Measurements from ENCODE around the gene MBD3.
A peak's percentile ranks its signal among the peaks of the same experiment; 100 is the strongest.
"Not testable (repeated sequence)": the region's sequence is repeated elsewhere in the genome, so short reads cannot be mapped to it uniquely, and the experiment has no call there.

MBD3 gene, protein sequence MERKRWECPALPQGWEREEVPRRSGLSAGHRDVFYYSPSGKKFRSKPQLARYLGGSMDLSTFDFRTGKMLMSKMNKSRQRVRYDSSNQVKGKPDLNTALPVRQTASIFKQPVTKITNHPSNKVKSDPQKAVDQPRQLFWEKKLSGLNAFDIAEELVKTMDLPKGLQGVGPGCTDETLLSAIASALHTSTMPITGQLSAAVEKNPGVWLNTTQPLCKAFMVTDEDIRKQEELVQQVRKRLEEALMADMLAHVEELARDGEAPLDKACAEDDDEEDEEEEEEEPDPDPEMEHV

GRCh38 chr19:1592755-1593500 lies at the start of gene MBD3:
MBD3 (minus strand) TSS chr19:1592865; CDS start chr19:1592631, 234 bp downstream.
- peak; percentile 93 for DNase-seq

DNA sequence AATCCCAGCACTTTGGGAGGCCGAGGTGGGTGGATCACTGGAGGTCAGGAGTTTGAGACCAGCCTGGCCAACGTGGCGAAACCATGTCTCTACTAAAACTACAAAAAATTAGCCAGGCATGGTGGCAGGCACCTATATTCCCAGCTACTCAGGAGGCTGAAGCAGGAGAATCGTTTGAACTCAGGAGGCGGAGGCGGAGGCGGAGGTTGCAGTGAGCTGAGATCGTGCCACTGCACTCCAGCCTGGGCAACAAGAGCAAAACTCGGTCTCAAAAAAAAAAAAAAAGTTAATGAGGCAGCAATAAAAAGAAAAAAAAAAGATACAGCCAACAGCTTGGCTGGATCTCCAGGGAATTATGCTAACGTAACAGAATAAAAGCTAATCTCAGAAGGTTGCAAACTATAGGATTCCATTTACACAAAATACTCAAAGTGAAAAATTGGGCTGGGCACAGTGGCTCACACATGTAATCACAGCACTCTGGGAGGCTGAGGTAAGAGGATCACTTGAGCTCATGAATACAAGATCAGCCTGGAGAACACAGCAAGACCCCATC lies 48.3 kb upstream of the MBD3 start:
- DNase-seq = not testable (repeated sequence)

- no peak for DNase-seq
Measured at GRCh38 chr19:1636325-1637236, 43.9 kb upstream of the MBD3 start.

- no peak for DNase-seq
Measured at GRCh38 chr19:1634938-1635243, 42.2 kb upstream of the MBD3 start.

- no peak for DNase-seq
Measured at GRCh38 chr19:1634242-1634937, 41.7 kb upstream of the MBD3 start.

- DNase-seq = no peak
Measured at GRCh38 chr19:1633269-1633826, 40.7 kb upstream of the MBD3 start.

DNA sequence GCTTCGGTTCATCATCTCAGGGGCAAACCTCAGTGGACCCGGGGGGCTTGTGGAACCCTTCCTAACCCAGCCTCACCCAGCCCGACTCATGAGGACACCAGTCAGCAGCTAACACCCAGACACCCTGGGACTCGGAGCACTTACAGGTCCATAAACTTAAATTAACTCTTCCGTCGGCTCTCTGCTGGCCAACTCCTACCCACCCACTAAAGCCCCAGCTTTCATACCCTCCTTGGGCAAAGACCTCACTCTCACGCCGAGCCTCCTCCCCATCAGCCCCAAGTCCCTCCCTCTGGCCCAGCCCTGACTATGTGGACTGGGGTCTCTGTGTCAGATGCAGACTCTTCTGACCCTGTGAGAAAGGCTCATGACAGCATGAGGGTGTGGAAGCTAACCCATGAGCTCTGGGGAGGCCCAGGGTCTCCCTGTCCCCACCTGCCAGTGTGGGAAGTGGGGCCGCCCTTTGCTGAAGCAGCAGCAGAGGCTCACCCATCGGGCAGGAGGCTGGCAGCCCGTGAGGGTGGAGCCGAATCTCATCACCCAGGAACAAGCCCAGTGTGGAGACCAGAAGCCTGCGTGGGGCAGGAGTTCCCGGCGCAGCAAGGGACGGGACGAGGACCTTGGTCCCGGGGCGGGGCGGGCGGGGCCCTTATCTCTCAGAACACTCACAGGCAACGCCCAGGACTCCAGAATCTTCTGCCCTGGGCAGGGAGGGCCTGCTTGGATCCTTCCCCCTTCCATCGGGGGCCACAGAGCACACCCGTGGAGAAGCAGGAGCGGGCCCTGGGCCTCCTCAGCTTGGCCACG lies 40.0 kb upstream of the MBD3 start:
- no peak for DNase-seq

DNA sequence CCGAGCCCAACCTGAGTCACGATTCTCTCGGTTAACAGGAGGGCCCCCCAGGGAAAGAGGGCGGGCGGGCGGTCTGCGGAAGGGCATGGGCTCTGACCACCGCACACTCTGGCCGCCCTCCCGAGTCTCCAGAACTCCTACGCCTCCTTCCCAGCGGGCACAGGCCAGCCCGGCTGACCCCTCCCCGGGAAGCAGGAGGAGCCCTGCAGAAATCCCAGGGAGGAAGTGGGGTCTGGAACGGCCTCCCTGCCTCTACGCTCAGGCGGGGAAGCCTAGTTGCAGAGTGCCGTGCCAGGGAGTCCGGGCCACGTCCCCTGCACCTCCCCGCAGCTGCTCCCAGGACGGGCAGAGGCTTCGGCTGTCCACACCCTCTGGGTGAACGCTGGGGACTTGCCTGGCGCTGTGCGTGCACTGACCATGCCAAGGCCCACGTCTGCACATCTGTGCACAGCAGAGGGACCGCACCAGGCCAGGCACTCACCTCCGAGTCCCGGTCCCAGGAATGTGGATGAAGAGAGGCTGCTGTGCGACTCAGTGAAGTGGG lies 39.0 kb upstream of the MBD3 start:
- no peak for DNase-seq

GRCh38 chr19:1630811-1631210 lies 38.1 kb upstream of the MBD3 start:
- no peak for DNase-seq

- DNase-seq = no peak
Measured at GRCh38 chr19:1630012-1630411, 37.3 kb upstream of the MBD3 start.

DNA sequence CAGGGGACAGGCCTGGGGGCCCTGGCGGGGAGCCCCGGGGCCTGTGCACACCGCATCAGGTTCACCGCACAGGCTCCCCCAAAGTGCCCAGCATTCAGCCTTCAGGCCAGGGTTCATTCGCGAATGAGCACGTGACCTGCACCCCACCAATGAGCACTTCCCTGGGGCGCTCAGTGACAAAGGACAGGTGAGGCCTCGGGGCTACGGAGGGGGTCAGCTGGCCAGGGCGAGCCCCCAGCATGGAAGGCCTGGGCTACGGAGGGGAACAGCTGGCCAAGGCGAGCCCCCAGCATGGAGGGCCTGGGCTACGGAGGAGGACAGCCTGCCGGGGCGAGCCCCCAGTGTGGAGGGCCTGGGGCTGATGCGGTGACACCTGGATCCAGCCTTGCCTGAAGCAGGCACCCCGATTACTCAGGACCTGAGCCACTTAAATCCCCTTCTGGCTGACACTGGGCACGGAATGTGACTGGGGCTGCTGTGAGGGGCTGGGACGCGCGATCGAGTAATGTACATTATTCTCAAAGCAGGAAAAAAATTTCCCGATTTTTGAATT lies 36.7 kb upstream of the MBD3 start:
- no peak for DNase-seq

DNA sequence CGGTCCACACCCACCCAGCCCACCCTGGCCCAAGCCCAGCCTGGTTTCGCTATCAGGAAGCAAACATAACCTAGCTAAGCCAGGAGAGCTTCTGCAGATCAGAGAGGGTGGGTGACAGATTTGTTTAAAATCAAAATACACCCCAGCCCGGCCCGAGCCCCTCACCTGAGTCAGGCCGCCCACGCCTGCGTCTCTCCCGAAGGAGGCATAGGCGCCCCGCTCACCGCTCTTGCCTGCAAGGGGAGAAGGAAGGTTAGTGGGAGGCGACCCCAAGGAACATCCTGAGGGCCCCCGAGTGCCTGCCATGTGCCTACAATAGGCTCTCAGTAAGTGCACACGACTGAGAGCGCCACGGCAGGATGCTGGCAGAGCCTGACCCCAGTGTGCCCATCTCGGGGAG lies 34.5 kb upstream of the MBD3 start:
- no peak for DNase-seq

DNA sequence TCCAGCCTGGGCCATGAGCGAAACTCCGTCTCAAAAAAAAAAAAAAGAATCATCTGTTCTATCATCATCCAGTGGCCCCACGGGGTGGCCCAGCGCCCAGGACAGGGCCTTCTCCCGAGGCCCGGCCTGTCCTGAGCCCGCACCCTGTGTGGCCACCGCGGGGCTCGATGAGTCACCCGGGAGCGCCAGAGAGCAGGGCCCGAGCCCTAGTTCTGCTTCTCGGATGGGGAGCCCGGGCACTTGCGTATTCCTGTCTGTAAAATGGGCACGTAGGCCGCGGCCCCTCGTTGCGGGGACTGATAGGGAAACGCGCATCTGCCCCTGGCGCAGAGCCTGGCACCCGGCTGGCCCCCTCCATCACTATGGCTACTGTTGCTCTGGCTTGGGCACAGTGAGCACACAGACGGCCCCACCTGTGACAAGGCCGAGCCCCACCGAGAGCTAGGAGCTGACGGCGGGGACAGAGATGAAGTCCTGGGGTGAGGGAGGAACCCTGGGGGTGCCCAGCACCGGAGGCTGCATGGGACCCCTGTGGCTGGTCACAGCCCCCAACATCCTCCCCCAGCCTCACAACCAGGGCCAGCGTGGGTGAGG lies 33.8 kb upstream of the MBD3 start:
- no peak for DNase-seq

- DNase-seq = peak; percentile 9
Measured at GRCh38 chr19:1624458-1624857, 31.8 kb upstream of the MBD3 start.

- no peak for DNase-seq
Measured at GRCh38 chr19:1622541-1622940, 29.9 kb upstream of the MBD3 start.

GRCh38 chr19:1622007-1622406 lies 29.3 kb upstream of the MBD3 start:
- DNase-seq = no peak

DNA sequence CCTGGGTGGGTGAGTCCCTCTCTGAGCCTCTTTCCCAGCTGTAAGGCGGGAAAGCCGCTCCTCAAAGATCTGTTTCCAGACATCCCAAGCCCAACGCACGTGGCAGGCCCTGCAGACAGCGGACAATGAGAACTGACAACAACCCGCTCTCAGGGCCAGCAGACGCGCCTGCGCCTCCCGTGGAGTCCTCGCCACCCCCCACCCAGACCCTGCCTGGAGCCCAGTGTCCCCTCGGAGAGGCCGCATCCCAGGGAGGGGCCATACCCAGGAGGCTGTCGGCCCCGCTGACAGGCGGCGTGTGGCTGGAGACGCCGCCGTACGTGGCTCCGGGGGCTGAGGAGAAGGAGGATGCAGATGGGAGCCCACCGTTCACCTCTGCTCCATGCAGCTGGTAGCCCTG lies 28.9 kb upstream of the MBD3 start:
- DNase-seq = no peak

DNA sequence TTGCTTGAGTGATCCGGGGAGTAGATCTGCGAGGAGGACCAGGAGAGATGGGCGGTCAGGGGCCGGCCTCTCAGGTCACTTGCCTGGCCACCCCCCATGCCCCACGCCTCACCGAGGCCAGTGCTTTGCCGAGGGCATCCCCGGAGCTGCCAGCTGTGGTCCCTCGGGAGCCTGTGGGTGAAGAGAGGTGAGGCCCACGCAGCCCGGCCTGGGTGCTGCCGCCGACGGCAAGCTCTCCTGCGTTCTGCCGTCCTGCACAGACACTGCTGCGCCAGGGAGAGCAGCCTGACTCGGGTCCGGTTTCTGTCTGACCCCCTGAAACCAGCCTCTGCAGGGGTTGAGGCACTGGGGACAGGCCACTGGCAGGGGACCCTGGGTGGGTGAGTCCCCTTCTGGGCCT lies 28.4 kb upstream of the MBD3 start:
- DNase-seq = no peak

- DNase-seq = no peak
Measured at GRCh38 chr19:1620502-1620901, 27.8 kb upstream of the MBD3 start.

DNA sequence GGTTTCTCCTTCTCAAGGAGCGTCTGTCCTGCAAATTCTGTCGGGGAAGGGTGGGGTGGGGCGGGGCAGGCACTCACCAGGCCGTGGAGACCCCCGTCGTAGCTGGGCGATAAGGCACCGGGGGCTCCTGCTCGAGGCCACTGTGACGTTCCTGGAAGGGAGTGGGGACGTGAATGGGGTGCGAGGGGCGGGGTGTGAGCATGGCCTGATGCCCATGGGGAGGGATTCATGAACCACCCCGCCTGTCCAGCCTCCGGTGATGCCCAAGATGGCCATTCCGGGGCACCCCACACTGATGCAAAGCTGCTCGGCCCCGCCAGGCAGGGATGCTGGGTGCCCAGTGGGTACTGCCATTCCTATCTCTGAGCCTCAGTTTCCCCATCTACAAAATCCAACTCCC lies 27.0 kb upstream of the MBD3 start:
- DNase-seq = no peak

DNA sequence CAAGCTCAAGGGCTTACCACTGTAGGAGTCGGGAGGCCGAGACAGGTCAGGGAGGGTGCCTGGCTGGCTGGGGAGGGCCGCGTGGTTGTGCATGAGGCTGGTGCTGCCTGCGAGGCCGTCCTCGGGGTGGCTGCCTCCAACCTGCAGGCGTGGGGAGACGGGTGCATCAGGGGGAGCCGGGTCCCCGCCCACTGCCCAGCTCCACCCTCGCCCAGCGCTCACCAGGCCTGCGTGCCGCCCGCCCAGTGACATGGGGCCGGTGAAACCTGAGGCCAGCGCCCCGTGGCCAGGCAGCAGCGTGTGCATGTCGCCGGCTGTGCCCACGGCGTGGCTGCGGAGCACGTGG lies 26.4 kb upstream of the MBD3 start:
- DNase-seq = no peak

All from COR-L47 (cell line).